SW480 (cell line): Measurements from ENCODE around the gene DENND10.
"Not testable (repeated sequence)": the region's sequence is repeated elsewhere in the genome, so short reads cannot be mapped to it uniquely, and the experiment has no call there.

Source experiments
- DNase-seq: peaks from one replicate; pipeline ENCODE4 v3.0.0-alpha.2; 2016; ENCODE audit warnings: low spot score

The DENND10 gene

GRCh38 chr10:119167041-119167440 is 63.1 kb downstream of the DENND10 start:
- no peak for DNase-seq

- DNase-seq, result no peak
Measured at GRCh38 chr10:119174109-119174508, 70.2 kb downstream of the DENND10 start.

GRCh38 chr10:119176166-119176565 is 72.3 kb downstream of the DENND10 start:
- no peak for DNase-seq

GRCh38 chr10:119177708-119178371 is 73.9 kb downstream of the DENND10 start:
- DNase-seq, result no peak

GRCh38 chr10:119178372-119179119 is 74.6 kb downstream of the DENND10 start, which contains the start of gene PRDX3:
TSS of gene PRDX3 (minus strand) at chr10:119178812. CDS start at chr10:119178790, 22 bp downstream.
- DNase-seq, result peak; percentile 87

GRCh38 chr10:119180850-119181400 is 77.0 kb downstream of the DENND10 start:
- DNase-seq, result not testable (repeated sequence)

- DNase-seq, result no peak
Measured at GRCh38 chr10:119183664-119184412, 79.9 kb downstream of the DENND10 start.
